ENCODE results near the gene FAXDC2.

Gene FAXDC2

GRCh38 chr5:154850255-154851062 is at the start of gene FAXDC2:
Gene FAXDC2, minus strand, starts transcription at chr5:154850603. Its CDS starts 12,425 bp downstream, at chr5:154838178.
- no peak for DNase-seq (ENCODE audit: low spot score)

DNA sequence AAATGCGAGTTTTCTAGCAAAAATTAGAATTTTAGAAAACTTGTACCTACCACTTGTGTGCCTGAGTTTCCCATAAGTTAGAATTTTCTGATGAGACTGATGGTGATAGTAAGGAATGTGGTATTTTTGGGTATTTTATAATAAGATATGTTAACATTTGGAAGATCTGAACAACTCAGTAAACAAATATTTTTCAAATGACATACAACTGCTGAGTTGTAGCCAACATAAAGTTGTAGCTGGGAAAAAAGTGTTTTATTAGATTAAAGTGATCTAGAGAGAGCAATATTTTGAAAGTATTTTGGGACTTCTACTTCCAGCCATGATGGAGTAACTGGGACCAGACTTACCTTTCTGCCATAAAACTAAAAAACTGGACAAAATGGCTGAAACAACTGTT is 49.7 kb upstream of the FAXDC2 start:
- no peak for DNase-seq (ENCODE audit: low spot score)

GRCh38 chr5:154899151-154899816 is 48.9 kb upstream of the FAXDC2 start:
- no peak for DNase-seq (ENCODE audit: low spot score)

DNA sequence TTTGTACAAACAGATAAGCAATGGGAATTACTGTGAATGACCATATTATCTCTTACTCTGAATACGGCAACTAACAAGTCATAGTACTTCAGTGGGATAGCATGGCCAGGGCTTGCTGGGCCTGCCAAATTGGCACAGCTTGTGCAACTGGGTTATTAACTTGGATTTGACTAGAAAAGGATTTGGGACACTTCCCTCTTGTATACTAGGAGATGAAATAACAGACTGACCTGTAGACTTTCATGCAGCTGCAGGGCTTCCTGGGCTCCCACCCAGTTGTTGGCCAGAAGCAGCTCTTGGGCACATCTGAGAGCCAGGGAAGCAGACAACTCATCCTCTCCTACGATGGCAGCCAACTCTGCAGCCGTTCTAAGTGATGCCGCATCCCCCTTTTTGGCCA is 47.8 kb upstream of the FAXDC2 start:
- no peak for DNase-seq (ENCODE audit: low spot score)

- DNase-seq (ENCODE audit: low spot score): no peak
Observed at GRCh38 chr5:154896562-154897165, 46.3 kb upstream of the FAXDC2 start.

- no peak for DNase-seq (ENCODE audit: low spot score)
Observed at GRCh38 chr5:154895606-154896561, 45.5 kb upstream of the FAXDC2 start.

DNA sequence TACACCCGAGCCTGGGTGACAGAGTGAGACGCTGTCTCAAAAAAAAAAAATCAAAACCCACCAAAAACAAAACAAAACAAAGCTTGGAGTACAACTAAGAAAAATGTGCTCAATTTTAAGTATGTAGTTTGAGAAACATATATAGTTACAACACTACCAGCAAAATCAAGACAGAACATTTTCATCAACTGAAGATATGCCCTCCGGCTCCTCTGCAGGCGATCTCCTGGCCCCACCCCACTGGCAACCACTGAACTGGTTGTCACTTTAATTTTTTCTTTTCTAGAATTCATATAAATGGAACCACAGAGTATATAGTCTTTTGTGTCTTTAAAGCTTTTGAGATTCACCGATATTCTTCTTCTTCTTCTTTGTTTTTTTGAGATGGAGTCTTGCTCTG is 43.0 kb upstream of the FAXDC2 start:
- no peak for DNase-seq (ENCODE audit: low spot score)

DNA sequence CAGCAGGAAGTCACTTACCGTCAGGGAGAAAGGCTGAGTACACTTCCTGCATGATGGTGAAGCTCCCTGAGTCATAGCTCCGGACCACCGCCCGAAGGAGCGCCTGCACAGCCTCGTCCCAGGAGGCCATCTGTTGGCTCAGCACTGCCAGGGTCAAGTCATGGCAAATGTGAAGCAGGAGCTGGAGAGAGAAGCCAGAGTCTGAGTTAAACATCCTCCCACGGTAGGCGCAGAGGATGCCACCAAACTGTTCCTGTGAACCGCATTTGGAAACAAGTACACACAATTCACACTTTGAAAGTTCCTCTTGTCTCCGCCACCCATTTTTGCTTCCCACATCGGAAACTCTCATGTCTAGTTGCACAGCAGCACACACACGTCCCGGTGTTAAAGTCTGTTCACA is 42.0 kb upstream of the FAXDC2 start:
- no peak for DNase-seq (ENCODE audit: low spot score)

DNA sequence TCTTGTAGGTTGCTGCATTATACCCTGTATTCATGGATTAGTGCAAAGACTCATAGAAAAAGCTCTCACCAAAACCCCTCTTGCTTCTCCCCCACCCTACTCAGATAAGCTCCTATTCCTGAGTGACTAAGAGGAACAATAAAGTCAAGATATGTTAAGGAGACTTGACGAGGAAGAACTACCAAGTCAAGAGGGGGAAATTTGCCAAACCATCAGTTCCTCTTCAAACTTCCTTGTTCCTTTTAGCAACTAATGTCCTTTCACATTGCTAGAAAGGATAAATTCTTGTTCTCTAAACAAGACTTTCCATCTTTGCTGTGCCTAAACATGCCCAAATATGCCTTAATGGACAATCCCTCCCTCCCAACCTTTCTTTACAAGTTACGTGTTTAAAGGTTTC is 35.0 kb upstream of the FAXDC2 start:
- DNase-seq (ENCODE audit: low spot score): no peak

DNA sequence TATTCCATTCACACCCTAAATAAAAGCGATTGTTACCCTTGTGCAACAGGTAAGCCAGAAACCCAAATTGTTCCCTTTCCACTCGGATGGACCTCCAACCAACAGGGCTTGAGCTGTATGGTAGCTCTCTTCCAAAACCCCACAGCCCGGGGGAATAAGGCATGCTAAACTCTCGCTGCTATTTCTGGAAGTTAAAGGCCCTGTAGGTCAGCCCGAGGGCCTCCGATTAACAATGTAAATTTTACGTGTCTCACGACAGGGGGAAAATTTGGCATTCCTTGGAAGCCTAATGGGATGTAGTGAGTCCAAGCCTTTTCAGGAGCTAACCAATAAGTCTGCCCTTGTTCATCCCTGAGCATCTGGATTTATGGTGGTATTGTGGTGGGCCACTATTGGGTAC is 34.0 kb upstream of the FAXDC2 start:
- DNase-seq (ENCODE audit: low spot score): no peak

DNA sequence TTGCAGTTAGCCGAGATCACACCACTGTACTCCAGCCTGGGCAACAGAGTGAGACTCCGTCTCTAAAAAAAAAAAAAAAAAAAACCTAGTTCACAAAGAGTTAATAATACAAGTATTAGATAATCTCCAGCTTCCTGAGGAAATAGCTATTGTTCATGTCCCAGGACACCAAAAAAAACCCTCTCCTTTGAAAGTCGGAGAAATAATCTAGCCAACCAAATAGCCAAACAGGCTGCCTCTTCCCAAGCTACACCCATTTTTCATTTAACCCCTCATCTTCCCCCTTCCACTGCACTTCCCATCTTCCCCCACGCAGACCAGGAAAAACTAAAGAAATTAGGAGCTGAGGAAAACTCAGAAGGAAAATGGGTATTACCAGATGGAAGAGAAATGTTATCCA is 31.6 kb upstream of the FAXDC2 start:
- DNase-seq (ENCODE audit: low spot score): no peak

- DNase-seq (ENCODE audit: low spot score): no peak
Observed at GRCh38 chr5:154878642-154879335, 28.4 kb upstream of the FAXDC2 start.

DNA sequence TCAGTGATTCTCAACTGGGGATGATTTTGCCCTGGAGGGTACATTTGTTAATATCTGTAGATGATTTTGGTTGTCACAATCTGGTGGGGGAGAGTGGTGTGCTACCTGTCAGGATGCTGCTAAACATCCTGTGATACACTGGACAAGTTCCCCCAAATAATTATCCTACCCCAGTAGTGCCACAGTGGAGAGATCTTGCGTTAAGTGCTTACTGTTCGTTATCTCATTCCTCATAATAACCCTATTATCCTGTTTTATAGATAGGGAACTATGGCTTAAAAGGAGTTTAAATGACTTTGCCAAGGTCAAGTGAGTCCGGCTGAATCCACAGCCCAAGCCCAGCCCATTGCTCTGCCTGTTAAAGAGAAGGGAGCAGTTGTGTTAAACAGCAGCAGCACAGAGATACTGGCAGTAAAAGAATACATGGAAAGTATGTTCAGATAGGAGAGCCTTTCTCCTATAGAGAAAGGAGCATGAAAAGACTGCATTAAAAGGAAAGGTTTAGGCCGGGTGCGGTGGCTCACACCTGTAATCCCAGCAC is 23.5 kb upstream of the FAXDC2 start:
- DNase-seq (ENCODE audit: low spot score): no peak

- DNase-seq (ENCODE audit: low spot score): no peak
Observed at GRCh38 chr5:154871734-154872133, 21.3 kb upstream of the FAXDC2 start.

GRCh38 chr5:154868702-154869101 is 18.3 kb upstream of the FAXDC2 start:
- no peak for DNase-seq (ENCODE audit: low spot score)

- DNase-seq (ENCODE audit: low spot score): no peak
Observed at GRCh38 chr5:154866841-154867240, 16.4 kb upstream of the FAXDC2 start.

GRCh38 chr5:154865466-154866184 is 15.2 kb upstream of the FAXDC2 start:
- DNase-seq (ENCODE audit: low spot score): no peak

- no peak for DNase-seq (ENCODE audit: low spot score)
Observed at GRCh38 chr5:154863291-154864080, 13.1 kb upstream of the FAXDC2 start.

DNA sequence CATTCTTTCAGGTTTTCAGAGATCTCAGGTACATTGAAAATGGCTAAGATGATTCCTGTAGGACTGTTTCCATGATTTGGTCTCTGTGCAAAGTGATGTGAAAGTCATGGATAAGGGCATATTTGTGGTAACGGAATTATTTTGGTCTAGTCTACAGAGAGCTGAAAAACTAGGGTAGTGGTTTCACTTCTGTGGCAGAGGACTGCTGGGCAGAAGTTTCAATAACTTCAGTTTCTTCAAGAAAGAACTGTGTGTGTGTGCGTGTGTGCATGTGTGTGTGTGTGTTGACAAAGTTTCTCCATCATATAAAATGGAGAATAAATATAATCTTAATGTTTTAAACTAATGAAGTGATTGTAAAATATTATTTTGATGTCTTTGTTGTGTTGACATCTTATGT is 12.4 kb upstream of the FAXDC2 start:
- no peak for DNase-seq (ENCODE audit: low spot score)

- no peak for DNase-seq (ENCODE audit: low spot score)
Observed at GRCh38 chr5:154861946-154862345, 11.5 kb upstream of the FAXDC2 start.

All from activated CD4-positive, alpha-beta T cell treated with anti-CD3 and anti-CD28 coated beads, Interleukin-2, Interleukin-4, amounts not matched to agents 100 ng/mL and 50 ng/mL, durations not matched to agents 16 hours and 8 hours (primary cell).